Activated T-helper 1 cell treated with Interleukin-2 at 50 U/mL for 16 hours (primary cell): ENCODE results near the gene SLC44A1.

Source experiments
- DNase-seq: peaks from one replicate; pipeline ENCODE4 v3.0.0-alpha.2; 2020; ENCODE audit warnings: low read depth

The SLC44A1 gene

GRCh38 chr9:105302728-105303127 lies 58.3 kb downstream of the SLC44A1 start:
- no peak for DNase-seq

DNA sequence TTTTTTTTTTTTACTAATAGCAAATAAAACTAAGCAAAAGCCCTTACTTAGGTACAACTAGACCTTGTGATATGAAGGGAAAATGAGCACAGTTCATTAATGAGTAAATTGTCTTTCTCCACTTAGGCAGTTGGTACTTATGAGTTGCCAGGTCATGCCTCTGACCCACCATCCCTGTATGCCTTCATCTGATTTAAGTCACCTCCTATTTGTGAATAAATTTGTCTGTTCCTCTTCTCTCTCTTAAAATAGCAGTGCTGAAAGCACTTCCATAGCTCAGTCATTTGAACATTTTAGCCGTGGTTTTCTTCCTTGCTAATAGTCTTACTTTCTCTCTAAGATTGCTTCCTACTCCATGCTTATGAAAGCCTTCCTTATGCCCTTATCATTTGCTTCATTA lies 61.4 kb downstream of the SLC44A1 start:
- DNase-seq = no peak

DNA sequence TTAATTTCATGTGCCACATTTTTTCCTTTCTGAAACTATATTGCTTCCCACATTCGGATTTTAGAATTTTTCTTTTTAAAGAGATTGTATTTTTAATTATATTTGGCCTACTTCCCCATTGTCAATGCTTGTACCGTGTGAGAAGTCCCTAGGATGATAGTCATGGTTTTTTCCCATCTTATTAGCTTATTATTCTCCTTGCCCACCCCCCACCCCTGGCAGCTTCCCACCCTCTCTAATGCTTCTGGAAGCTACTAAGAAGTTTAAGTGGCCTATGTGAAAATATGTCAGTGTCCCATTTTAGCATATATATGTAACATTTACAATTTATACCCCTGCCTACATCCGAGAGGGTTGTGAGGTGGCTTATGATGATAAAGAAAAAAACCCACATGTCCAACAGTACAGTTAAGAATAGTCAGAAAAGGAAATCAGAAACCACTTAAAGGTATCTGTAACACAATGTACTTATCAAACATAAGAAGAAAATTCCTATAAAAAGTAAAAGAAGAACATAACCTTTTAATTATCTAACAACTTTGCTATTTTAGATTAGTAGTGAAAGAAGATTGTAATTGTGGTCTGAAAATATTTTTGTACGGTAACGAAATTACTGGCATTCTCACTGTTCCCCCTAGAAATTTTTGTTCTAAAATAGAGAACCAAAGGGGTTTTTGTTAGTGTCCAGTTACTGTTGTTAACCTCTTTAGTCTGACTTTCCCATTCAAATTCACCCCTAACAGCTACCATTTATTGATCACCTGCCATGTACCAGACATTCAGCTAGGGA lies 62.1 kb downstream of the SLC44A1 start:
- no peak for DNase-seq

DNA sequence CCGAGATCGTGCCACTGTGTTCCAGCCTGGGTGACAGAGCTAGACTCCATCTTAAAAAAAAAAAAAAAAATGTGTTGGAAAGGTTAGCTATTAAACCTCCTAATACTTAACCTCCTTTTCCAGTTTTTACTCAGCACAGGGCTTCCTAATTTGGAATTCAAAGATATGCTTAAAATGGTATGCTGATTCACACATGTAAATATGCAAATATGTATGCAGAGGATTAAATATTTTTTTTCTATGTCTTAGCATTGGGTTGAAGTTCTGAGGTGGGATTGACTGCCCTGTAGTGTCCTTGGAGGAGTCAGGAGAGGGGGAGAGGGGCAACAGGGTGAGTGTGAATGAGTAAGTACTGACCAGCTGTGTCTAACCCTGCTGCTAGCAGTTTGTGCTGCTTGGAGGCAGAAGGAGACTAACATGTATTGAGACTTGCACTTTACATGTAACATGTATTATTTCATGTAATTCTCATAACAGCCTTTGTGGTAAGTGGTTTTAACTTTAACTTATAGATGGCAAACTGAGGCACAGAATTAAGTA lies 63.2 kb downstream of the SLC44A1 start:
- no peak for DNase-seq

GRCh38 chr9:105308461-105309341 lies 64.2 kb downstream of the SLC44A1 start:
- DNase-seq = no peak

DNA sequence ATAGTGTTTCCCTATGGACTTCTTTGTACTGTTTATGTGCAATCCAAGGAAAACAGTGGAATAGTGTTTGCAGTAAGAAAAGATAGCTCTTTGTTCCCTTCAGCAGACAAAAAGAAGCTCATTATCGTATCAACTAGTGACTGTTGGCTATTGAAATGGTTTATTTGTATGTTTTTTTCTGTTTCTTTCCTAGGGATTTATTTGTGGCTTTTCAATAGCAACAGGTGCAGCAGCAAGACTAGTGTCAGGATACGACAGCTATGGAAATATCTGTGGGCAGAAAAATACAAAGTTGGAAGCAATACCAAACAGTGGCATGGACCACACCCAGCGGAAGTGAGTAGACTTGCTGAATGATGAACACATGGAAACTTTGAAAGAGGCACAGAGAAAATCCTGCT lies 65.1 kb downstream of the SLC44A1 start:
- DNase-seq = no peak

- no peak for DNase-seq
Observed at GRCh38 chr9:105311306-105311705, 66.9 kb downstream of the SLC44A1 start.

DNA sequence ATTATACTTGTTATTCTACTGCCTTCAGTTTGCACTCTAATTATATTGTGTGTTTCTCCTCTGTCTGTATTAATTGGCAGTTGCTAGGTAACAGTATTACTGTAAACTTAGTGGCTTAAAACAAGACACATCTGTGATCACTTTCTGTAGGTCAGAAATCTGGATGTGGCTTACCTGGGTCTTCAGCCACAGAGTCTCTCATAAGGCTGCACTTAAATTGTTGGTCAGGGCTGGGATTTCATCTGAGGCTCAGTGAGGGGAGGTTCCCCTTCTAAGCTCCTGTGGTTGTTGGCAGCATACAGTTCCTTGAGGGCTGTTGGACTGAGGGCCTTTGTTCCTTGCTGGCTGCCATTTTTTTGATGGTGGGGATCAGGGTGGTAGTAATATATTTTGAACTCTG lies 68.8 kb downstream of the SLC44A1 start:
- DNase-seq = no peak

- DNase-seq = no peak
Observed at GRCh38 chr9:105316703-105317102, 72.3 kb downstream of the SLC44A1 start.

- DNase-seq = no peak
Observed at GRCh38 chr9:105318729-105319191, 74.3 kb downstream of the SLC44A1 start.

GRCh38 chr9:105319202-105319813 lies 74.9 kb downstream of the SLC44A1 start:
- no peak for DNase-seq

DNA sequence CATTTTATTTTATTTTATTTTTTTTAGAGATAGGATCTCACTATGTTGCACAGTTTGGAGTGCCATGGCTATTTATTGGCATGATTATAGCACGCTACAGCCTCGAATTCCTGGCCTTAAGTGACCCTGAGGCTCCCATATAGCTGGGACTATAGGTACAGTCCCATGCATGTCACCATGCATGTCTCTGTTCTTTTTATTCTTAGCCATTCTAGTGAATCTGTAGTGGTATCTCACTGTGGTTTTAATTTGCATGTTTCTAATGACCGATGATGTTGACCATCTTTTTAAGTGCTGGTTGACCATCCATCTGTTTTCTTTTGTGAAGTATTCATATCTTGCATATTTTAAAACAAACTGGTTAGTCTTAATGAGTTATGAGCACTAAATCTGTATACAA lies 76.1 kb downstream of the SLC44A1 start:
- DNase-seq = no peak

GRCh38 chr9:105328296-105328695 lies 83.8 kb downstream of the SLC44A1 start:
- DNase-seq = no peak

- DNase-seq = no peak
Observed at GRCh38 chr9:105328872-105329718, 84.6 kb downstream of the SLC44A1 start.

DNA sequence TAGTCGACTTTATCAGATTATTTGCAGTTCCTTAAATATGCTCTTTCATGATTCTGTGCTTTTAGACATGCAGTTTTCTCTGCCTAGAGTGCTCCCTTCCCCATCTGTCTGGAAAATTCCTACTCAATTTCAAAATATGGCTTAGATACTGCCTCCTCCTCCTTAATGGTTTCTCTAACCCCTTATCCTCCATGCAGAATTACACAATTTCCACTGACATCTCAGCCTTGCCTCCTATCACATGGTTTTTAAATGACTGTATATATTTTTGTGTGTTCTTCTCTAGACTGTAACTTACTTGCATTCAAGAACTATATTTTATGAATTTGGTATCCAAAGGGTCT lies 85.2 kb downstream of the SLC44A1 start:
- DNase-seq = no peak

GRCh38 chr9:105330201-105330600 lies 85.8 kb downstream of the SLC44A1 start:
- no peak for DNase-seq

DNA sequence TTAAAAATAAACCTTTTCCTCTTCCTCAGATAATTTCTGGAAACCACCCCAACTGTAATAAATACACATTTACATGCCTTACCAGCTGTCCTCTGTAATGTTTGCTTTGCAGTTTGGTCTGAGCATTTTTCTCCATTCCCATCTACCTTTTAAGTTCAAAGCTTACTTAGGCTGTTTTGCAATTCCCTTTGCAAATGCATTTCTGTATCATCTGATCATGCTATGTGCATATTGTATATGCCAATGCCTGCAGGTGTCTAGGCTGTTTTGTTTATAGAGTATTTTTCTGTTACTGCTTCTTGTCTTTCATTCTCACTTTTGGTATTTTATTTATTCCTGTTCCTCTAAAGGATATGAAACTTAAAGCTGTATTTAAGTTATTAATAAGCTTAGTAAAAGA lies 86.3 kb downstream of the SLC44A1 start:
- DNase-seq = no peak

DNA sequence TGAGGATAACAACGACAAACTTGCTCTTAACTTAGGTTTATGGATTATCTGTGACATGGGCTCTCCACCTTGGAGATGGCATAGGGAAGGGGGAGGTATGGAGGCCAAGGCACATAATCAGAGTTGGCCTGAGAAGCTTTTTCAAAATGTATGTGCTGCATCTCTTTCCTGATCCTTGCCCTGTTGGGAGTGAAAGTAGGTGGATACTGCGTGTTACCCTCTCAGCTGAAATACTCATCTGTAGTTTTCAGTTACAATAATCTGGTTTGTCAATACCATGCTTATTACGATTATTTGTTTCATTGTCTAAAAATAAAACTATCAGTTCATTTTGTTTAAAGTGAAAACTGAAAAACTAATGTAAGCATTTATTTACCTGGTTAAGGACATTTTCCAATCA lies 86.7 kb downstream of the SLC44A1 start:
- no peak for DNase-seq

GRCh38 chr9:105331755-105332154 lies 87.3 kb downstream of the SLC44A1 start:
- no peak for DNase-seq

GRCh38 chr9:105332471-105332870 lies 88.0 kb downstream of the SLC44A1 start:
- DNase-seq = no peak

- DNase-seq = no peak
Observed at GRCh38 chr9:105333076-105333475, 88.6 kb downstream of the SLC44A1 start.

- no peak for DNase-seq
Observed at GRCh38 chr9:105333811-105334210, 89.4 kb downstream of the SLC44A1 start.
